Lower leg skin (tissue), 4 donors: ENCODE results near the gene TLE1. TPM values are rescaled to one million over a fixed set of nuclear protein-coding genes. Genes with fewer than 3 reads are reported as not detected.

Source experiments
- DNase-seq, 2 donors: peaks; one replicate each; pipeline ENCODE4 v3.0.0-alpha.2; 2019; ENCODE audit warnings: low spot score in 2 of 2
- H3K4me3 ChIP-seq: fragments of 200-600 bp; sonication (generic); 2 replicates; pipeline ENCODE4 v1.5.1; 2017; ENCODE audit warnings: mild to moderate bottlenecking, low read depth; ENCODE audit not compliant: poor library complexity, severe bottlenecking
- POLR2A ChIP-seq, 2 donors: fragments of 450-650 bp; IDR thresholded peaks; one replicate each; pipeline ENCODE4 v1.6.1; 2016 to 2017; ENCODE audit warnings: antibody characterized with exemption in 2 of 2, mild to moderate bottlenecking in 1 of 2, moderate library complexity in 1 of 2
- WGBS, 2 donors: methylation state at CpG; one replicate each; pipeline ENCODE4 v1.1.5; 2018; 5-methylcytosine and 5-hydroxymethylcytosine counted together
- intact Hi-C: fragments of 100-400 bp; cut with DNase I; formaldehyde crosslinking; loops from one replicate; pipeline ENCODE4 v1.15.0; 2023; ENCODE audit warnings: low total_unique reads
- total RNA-seq, 4 donors: library from RNA; depleted of rRNA; stranded (reverse); fragments of >200 nt; gene quantifications; one replicate each; pipeline ENCODE4 v1.1.0, GENCODE V29; 2016
- TF ChIP-seq, protein P1 (sequence below), 3 donors: fragments of 450-650 bp; IDR thresholded peaks; one replicate each; pipeline ENCODE4 v1.5.1; 2016; ENCODE audit warnings: antibody characterized with exemption in 3 of 3, mild to moderate bottlenecking in 3 of 3, moderate library complexity in 2 of 3

TLE1 gene
- total RNA-seq, 4 donors from 2014 or later: 42.0 to 63.3 (median 43.7) TPM

DNA sequence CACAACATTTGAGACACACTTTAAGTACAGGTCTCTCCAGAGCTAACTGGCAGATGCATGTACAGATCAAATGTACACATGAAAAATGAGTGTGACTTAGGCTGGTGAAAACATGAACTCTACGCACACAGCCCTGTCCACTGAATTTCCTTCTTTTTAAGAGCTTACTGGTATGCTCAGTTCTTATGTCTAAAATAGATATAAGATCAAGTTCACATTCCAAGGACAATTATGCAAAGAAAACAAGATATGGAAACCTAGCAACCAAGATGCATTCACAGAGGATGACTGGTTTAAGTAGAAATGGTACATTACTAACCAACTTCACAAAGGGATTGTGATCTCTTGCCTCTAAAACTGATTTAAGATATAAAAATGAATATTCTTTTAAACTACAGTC is 56.7 kb downstream of the TLE1 start:
- no peak overlapping the region for H3K4me3 ChIP-seq
- intact Hi-C loops: no loop called here
- no peak for DNase-seq
- no peak for TF ChIP-seq POLR2A (IDR thresholded peaks at IDR 0.05)
- TF ChIP-seq, protein P1, sequence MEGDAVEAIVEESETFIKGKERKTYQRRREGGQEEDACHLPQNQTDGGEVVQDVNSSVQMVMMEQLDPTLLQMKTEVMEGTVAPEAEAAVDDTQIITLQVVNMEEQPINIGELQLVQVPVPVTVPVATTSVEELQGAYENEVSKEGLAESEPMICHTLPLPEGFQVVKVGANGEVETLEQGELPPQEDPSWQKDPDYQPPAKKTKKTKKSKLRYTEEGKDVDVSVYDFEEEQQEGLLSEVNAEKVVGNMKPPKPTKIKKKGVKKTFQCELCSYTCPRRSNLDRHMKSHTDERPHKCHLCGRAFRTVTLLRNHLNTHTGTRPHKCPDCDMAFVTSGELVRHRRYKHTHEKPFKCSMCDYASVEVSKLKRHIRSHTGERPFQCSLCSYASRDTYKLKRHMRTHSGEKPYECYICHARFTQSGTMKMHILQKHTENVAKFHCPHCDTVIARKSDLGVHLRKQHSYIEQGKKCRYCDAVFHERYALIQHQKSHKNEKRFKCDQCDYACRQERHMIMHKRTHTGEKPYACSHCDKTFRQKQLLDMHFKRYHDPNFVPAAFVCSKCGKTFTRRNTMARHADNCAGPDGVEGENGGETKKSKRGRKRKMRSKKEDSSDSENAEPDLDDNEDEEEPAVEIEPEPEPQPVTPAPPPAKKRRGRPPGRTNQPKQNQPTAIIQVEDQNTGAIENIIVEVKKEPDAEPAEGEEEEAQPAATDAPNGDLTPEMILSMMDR (IDR thresholded peaks at IDR 0.05): no peak
- 59 to 74% methylated on average over 1 of the region's 1 CpG for WGBS, 2 donors

DNA sequence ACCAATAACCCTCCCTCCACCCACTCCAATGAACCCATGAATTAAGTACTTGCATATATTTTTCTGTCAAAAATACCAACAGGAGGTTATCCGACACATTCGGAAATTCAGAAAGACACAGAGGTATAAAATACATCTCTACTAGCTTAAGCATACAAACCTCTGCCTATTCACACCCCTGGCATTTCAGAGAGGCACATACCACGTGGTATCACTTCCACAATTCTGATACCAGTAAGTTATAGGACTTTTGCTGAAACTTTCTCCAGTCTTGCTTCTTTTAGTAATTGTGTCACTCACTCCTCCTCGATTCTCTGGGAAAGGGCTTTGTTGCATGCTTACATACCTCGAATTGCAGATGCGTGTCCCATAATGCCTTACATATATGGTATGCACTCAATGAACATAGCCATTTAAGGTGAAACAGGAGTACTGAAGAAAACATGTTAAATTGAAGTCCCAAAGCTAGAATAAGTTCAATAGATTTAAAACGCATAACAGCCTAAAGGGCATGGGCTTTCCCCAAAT is 58.1 kb downstream of the TLE1 start:
- TF ChIP-seq, protein P1 (IDR thresholded peaks at IDR 0.05): no peak
- TF ChIP-seq POLR2A (IDR thresholded peaks at IDR 0.05): no peak
- intact Hi-C loops: no loop called here
- H3K4me3 ChIP-seq: no peak overlapping the region
- DNase-seq: no peak
- 85 to 94% methylated on average over 7 of the region's 7 CpGs for WGBS, 2 donors

DNA sequence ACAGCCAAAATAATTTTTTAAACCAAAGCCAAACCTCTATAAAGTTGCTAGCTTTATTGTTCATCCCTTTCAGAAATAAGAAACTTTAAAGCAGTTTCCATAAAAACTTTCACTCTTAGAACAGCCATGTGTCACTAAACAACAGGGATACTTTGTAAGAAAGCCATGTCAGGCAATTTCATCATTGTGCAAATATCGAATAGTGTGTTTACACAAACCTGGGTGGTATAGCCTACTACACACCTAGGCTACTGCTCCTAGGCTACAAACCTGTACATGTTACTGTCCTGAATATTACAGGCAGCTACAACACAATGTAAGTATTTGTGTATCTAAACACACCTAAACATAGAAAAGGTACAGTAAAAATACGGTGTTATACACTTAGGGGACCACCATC is 59.9 kb downstream of the TLE1 start:
- H3K4me3 ChIP-seq: no peak overlapping the region
- intact Hi-C loops: no loop called here
- DNase-seq: no peak
- TF ChIP-seq, protein P1 (IDR thresholded peaks at IDR 0.05): no peak
- no peak for TF ChIP-seq POLR2A (IDR thresholded peaks at IDR 0.05)
- WGBS, 2 donors: 87 to 93% methylated on average over 2 of the region's 2 CpGs

DNA sequence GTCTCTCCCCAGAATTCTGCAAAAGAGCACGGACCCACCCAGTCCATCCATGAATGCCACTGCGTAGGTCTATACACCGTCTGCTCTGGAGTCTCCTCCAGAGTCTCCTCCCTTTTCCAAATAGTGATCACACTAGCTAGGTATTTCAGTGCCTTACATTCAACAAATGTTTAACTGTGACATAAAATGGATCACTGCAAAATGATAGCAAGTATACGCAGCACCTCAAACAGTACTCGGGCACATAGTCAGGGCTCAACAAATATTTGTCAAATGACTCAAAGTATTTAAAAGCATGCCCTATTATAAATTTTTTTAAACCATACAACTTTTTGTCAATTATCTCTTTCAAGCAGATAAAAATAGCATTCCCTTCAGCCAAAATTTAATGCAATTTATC is 60.5 kb downstream of the TLE1 start:
- DNase-seq: no peak
- intact Hi-C loops: no loop called here
- WGBS, 2 donors: 88 to 91% methylated on average over 5 of the region's 5 CpGs

DNA sequence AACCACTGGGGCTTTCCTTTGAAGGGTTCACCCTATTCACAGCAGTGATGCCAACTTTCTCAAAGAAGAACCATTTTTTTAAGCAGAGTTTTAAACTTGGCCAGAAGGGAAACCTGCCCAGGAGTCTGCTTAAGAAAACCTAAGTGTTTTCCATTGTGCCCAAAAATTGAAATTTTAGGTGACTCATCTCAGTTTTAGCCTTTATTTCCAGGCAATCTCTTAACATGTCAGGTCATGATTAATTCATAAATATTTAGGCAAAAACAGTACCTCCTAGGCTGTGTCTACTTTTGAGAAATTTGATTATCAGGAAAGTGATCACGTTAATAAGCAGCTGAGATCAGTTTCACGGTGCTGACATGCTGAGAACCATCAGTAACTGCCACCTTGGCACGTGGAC is 61.9 kb downstream of the TLE1 start:
- WGBS, 2 donors: 70 to 73% methylated on average over 3 of the region's 3 CpGs
- DNase-seq: no peak
- intact Hi-C loops: no loop called here
- TF ChIP-seq POLR2A (IDR thresholded peaks at IDR 0.05): no peak
- TF ChIP-seq, protein P1 (IDR thresholded peaks at IDR 0.05): no peak
- no peak overlapping the region for H3K4me3 ChIP-seq

More for the DNA sequence above, 60.5 kb downstream of the TLE1 start:
- no peak for TF ChIP-seq POLR2A (IDR thresholded peaks at IDR 0.05)
- TF ChIP-seq, protein P1 (IDR thresholded peaks at IDR 0.05): no peak
- no peak overlapping the region for H3K4me3 ChIP-seq

DNA sequence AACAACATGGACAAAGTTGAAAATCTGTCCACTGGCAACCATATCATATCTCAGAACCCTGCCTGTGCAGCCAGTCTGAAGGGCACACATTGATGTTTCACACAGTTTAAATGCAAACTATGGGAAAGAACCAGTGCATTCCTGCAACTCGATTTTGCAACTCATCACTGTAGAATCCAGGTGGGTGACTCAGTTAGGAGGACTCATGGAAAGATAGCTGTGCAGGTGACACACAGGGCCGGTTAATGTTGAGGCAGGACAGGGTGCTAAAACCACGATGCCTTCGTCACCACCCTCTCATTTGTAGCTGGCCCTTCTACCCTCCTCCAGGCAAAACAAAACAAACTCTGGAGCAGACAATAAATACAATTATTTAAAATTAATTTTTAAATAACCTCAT is 62.8 kb downstream of the TLE1 start:
- no peak for DNase-seq
- intact Hi-C loops: no loop called here
- TF ChIP-seq, protein P1 (IDR thresholded peaks at IDR 0.05): no peak
- no peak for TF ChIP-seq POLR2A (IDR thresholded peaks at IDR 0.05)
- H3K4me3 ChIP-seq: no peak overlapping the region
- 57 to 58% methylated on average over 4 of the region's 4 CpGs for WGBS, 2 donors
